ENCODE measurements around the gene CCDC57.

DNA sequence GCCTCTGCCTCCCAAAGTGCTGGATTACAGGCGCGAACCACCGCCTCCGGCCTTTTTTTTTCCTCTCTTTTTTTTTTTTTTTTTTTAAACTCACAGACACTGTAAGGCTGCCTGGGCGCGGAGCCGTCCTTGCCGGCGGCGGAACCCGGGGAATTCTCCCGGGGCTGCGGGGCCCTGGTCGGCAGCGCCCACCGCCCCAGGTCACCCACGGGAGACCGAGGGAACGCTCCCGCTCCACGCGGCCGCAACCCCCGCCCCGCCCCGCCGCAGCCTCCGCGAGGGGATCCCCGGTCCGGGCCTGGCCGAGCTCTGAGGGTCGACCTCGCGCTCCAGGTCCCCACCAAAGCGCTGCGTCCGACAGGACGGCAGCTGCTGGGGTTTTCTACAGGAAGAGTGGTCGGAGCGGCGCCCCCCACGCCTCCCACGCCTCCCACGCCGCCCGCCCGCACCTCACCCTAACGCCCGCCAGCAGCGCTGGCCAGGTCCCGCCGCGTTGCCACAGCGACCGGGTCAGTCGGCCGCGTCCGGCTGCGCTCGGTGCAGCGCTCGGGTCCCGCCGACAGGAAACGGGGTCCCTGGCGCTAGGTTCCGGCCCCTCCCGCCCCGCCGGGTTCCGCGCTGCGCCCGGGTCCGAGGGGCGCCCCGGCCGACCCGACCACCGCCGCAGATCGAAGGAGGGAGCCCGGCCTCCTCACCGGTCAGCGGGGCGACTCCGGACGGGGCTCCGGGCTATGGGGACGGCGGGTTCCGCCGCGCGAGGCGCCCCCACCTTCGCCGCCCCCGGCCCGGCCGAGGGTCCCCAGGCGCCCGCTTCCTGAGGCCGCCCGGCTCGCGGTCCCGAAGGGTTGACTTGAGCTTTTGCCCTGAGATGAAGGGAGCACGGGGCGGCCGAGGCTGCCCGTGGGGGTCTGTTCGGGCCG, at the start of gene CCDC57:
- TF ChIP-seq EZH2phosphoT487 (IDR thresholded peaks at IDR 0.05; ENCODE audit: insufficient read depth, low read depth), result no peak
- TF ChIP-seq EZH2 (IDR thresholded peaks at IDR 0.05; ENCODE audit: insufficient read depth, poor library complexity, severe bottlenecking), result no peak
